Activated gamma-delta T cell (primary cell): Measurements from ENCODE around the gene C9orf85.
"Not testable (repeated sequence)": the region's sequence is repeated elsewhere in the genome, so short reads cannot be mapped to it uniquely, and the experiment has no call there.

Source experiments
- DNase-seq: peaks from one replicate; lab custom pipeline; 2025; lab: John Stamatoyannopoulos, UW
- total RNA-seq, 2 donors: gene quantifications; one replicate each; lab custom pipeline; 2026; lab: John Stamatoyannopoulos, UW

Gene C9orf85, protein sequence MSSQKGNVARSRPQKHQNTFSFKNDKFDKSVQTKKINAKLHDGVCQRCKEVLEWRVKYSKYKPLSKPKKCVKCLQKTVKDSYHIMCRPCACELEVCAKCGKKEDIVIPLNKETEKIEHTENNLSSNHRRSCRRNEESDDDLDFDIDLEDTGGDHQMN
- total RNA-seq, result 11.9 to 13.4 reads per million in 2 donors

DNA sequence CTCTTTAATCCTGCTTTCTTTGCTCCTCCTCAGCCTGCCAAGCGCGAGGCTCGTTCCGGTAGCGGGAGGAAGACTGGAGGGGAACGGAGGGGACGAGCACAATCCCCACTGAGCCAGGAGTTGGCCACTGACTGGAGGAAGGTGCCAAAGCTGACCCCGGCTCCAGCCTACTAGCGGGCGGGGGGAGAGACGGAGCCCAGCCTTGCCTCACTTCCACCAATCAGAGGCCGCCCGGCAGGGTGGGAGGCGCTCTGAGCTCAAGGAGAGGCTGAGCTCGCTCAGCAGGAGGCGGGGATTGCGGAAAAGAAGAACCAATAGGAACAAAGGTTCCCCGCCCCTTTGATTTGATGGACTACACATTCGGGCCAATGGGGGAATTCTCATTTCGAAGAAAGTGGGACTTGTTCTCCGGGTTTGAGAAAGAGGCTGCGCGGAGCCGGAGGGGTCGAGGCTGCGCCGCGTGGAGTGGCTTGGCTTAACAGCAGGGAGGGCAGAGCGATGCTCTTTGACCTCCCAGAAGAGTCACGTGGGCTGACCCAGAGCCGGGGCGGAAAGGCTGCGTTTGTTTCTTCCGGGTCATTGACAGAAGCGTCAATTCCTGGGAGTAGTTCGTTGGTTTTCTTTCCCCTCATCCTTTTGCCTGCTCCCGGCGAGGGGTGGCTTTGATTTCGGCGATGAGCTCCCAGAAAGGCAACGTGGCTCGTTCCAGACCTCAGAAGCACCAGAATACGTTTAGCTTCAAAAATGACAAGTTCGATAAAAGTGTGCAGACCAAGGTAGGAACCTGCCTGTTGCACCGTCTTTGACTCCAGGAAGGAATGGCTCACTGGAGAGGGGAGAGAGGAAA lies at the start of gene C9orf85, which contains the start of gene ABHD17B:
Gene C9orf85 (plus strand): TSS at position 579 of the 847 bp plus-strand sequence. CDS start 96 bp downstream, at position 675.
Gene ABHD17B (minus strand): TSS at position 133 of the 847 bp plus-strand sequence. CDS start 36,113 bp downstream, outside the sequence.
- peak; percentile 93 for DNase-seq

DNA sequence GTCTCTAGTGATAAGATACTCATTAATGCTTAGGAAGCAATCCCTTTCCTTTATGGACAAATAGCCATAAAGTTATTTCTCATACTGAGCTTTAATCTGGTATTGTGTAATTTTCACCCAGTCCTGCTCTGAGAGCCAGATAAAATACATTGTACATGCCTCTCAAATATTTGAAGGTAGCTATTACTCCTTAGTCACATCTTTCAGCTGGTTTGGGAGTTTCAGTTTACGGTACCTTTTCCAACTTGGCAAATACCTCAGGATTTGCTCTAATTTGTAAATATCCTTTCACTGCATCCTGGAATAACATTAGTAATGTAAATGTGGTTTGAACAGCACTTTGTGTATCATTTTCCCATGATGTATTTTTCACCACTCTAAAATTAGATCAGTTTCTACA lies 47.8 kb upstream of the C9orf85 start:
- no peak for DNase-seq

DNA sequence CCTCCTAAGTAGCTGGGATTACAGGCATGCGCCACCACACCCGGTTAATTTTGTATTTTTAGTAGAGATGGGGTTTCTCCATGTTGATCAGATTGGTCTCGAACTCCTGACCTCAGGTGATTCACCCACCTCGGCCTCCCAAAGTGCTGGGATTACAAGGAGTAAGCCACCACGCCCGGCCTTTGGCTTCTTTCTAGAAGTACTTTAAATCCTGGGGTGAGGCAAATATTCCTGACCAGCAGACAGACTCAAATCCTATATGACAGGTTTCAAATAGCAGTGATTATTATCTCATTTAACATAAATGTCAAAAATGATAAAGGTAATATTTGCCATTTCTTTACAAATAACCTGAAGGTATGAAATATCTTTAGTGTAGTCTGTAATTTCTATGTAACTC lies 36.1 kb upstream of the C9orf85 start:
- no peak for DNase-seq

DNA sequence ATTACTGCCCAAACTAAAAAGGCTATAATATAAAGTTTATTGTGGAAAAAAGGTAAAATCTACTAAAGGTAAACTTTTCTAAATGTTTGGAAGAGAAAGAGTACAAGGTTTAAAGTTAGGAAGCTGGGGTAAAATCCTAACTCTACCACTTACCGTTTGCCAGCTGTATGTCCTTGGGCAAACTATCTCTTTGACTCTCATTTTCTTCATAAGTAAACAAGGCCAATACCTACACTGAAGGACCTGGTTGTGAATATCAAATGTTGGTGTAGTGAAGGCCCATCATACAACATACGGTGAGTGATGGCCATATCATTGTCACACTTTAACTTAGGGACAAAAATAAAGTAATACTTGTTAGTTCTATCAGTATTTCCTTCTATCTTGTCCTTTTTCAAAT lies 35.3 kb upstream of the C9orf85 start:
- DNase-seq, result no peak

DNA sequence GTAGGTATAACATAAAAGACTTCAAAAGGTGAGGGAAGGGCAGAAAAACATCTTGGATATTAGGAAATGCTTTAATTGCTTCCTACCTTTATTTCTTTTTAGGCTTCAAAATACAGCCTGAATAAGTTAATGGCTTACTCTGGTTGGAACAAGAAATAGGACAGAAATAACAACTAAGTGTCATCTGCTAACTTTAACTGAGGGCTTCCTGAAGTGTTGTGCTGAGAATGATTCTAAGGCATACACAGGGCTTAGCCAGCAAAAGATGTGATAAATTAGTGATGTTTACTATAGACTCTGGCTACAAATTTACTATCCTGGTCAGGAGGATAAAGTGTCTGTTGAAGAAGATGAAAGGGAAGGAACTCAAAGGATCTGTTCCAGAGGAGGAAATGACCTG lies 34.6 kb upstream of the C9orf85 start:
- no peak for DNase-seq

DNA sequence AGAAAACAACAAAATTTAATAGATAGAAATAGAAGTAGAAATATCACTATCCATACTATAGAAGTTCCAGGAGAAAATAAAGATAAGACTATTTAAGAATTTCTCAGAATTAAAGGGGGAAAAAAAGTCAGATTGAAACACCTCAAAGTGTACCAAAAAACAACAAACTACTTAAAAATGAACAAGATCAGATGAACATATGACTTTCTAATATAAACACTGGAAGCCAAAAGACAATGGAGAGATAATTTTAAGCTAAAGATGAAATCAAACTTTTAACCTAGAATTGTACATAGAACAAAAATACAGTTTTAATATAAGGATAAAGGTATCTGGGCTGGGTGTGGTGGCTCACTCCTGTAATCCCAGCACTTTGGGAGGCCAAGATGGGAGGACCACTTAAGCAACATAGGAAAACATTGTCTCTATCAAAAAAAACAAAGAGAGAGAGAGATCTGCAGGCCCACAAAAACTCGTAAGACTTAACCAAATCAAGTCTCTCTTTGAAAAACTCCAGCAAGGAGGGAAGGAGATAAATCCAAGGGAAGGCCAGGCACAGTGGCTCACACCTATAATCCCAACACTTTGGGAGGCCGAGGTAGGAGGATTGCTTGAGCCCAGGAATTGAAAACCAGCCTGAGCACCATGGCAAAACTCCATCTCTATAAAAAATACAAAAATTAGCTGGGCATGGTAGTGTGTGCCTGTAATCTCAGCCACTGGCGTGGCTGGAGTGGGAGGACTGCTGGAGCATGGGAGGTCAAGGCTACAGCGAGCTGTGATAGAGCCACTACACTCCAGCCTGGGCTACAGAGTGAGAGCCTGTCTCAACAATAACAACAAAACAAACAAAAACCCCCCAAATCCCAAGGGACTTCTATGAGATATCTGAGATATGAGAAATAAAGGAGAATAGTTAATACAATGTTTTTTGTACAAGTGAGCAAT lies 32.8 kb upstream of the C9orf85 start:
- no peak for DNase-seq

DNA sequence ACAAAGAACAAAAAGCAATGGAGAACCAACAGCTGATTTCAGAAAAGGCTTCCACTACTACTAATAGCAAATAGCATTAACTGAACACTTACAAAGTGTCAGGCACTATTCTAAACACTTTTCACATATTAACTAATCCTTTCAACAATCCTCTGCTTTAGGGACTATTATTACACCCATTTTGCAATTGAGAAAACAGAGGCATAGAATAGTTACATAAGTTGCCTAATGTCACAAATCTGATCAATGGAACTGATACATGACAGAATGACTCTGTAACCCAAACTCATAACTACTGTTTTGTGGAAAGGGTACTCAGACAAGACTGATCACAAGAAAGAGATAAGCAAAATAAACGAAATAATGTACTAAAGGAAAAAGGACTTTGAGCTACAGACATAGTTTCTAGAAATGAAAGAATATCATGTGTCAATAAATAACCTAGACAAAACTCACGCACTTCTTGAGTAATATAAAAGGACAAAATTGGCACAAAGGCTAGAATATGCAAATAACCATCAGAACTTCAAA lies 31.7 kb upstream of the C9orf85 start:
- DNase-seq, result no peak

DNA sequence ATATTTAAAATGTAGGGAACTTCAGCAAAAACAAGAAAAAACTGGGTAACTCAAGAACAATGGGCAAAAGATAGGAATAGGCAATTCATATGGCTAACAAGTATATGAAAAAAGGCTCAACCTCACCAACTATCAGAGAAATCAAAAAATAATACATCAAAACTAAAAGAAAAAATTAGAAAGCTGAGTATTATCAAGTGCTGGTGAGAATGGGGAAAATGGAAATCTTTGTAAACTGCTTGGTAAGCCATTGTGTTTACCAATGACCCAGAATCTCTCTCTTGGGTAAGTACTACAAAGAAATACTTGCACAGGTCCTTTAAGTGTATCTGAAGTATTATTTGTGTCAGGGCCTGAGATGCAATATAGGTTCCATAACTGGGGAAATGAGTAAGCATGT lies 27.4 kb upstream of the C9orf85 start:
- DNase-seq, result no peak

DNA sequence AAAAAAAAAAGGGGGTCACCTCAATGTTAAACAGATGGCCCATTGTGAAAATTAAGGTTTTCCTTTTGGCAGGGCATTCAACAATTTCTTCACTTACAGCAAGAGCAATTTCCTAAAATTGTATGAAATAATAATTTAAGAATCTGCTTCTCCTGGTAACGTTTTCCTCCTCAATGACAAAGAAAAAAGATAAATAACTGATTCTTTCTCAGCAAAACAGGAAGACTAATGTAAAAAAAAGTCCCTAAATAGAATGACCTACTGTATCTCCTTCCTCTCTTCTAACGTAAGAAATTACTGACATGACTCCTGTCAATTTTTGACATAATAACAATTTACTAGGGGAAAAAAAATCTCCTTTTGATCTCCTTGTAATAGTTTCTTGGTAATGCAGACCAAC lies 26.0 kb upstream of the C9orf85 start:
- DNase-seq, result no peak

DNA sequence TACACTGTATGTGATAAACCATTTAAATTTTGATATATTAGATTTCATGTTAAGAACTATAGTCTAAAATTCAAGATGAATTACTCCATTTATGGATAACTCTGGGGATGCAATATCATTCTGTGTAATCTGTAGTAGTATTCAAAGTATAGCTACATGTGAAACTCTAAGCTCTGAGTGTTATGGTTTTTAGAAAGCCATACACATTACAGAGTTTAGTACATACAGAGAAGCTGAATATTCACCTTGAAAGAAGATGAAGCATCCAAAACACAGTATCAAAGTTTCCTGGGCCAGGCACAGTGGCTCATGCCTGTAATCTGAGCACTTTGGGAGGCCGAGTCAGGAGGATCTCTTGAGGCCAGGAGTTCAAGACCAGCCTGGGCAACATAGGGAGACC lies 25.4 kb upstream of the C9orf85 start:
- no peak for DNase-seq

DNA sequence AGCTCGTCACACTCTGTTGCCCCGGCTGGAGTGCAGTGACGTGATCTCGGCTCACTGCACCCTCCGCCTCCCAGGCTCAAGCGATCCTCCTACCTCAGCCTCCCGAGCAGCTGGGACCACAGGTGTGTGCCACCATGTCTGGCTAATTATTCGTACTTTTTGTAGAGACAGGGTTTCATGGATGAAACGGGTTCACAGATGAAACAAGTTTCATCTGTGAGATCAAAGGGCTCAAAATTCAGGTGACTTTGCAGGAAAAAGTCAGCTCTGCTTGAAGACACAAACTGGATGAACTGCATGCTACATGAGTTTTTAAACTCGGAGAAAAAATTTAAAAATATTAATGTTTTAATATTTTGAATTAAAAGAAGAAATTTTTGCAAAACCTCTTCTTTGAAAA lies 24.9 kb upstream of the C9orf85 start:
- DNase-seq, result no peak

DNA sequence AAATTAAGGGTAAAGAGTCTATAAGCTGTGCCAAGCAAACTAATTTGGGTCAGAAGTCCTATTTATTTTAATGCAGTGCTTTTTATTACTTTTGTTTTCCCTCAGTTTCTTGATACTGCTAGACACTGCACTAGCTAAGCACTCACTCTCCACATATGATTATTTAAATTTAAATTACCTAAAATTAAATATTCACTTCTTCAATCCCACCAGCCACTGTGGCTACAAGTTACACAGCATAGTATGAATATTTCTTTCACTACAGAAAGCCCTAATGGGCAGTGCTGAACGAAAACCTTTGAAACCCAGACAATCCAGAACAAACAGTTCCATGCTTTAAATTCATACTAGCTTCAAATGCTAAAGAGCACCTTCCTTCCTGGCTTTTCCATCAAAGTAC lies 24.1 kb upstream of the C9orf85 start:
- no peak for DNase-seq

DNA sequence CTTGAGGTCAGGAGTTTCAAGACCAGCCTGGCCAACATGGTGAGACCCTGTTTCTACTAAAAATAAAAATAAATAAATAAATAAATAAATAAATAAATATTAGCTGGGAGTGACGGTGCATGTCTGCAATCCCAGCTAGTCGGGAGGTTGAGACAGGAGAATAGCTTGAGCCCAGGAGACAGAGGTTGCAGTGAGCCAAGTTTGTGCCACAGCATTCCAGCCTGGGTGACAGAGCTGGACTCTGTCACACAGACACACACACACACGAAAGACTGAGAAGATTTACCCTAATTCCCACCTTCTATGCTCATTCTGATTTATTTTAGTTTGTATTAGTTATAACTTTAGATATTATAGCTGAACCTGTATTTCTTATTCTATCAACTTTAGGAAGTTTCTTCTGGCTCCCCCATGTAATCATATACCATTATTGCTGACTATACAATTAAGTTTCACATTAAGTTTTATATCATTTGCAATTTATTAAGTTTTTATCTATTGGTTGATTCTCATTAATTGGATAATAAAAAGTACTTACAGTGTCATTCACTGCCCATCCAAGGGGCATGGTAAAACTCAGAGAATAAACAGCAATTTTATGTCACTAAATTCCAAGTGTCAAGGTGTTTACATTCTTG lies 21.3 kb upstream of the C9orf85 start:
- no peak for DNase-seq

DNA sequence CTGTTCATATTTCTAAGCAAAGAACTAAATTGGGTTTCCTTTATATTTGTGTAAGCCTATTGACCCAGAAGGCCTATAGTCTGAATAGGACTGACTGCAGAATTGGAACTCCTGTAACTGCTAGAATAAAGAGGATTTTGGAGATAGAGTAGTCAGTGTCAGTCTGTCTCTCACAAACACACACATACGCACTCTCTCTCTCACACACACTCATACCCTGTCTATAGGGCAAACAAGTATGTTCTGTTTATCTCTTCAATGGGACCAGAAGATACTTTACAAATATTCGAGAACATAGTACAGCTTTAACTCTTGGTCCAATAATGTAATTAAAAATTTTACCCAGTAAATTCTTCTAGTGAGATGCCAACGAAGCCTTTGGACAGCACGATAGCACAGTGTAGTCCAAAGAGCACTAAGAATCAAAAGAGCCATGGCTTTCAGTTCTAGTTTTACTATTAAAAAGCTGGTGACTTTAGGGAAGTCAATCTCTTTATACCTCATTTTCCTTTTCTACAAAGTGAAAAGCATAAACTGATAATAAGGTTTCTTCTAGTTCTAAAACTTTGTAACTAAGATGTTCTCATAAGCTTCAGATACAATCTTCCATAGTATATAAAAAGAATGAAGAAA lies 19.8 kb upstream of the C9orf85 start:
- DNase-seq, result no peak

DNA sequence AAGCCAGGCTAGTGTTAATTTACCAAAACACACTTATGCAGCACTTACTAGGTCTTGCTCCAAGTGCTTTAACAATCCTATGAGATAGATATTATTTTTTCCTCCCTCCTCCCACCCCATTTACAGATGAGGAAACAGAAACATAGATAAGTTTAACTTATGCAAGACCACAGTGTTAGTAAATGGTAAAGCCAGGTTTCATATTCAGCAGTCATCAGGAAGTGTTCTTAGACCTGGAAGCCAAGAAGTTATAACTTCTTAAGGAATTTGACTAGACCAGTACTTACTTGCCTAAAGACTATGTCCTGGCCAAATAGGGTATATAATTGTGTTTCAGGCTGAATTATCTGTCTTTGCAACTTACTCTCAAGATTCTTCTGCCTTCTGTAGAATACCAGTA lies 16.3 kb upstream of the C9orf85 start:
- no peak for DNase-seq

DNA sequence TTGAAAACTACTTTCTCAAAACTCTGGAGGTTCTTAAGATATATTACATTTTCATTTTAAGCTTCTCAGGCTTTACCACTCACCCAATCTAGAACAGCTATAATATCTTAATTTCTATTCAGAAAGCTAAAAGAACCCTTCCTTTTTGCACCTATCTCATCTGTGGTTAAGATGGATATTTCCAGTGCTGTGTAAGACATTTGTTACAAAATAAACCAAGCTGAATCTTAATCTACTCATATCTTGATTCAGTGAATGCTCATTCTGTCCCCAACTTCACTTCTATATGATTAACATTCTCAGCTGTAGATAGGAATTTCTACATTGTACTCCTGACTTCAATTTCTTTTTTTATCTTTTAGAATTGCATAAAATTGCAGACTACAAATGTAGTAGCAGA lies 15.5 kb upstream of the C9orf85 start:
- no peak for DNase-seq

DNA sequence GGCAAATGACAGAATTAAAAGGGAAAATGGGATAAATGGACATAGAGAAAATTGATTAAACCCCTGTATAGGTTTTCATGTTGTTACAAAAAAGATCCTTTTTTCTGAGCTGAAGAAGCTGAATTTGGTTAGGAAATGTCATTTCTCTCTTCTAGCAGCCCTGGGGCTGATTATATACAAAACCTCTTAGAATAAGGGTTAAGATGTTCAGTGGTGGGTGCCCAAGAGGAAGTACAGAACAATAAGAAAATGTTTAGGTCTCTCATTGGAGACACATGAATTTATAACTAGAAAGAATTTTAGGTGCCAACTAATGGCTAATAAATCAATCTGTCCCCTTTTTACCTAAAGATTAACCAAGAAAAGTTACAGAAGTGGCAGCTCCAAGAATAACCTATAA lies 14.7 kb upstream of the C9orf85 start:
- DNase-seq, result no peak

DNA sequence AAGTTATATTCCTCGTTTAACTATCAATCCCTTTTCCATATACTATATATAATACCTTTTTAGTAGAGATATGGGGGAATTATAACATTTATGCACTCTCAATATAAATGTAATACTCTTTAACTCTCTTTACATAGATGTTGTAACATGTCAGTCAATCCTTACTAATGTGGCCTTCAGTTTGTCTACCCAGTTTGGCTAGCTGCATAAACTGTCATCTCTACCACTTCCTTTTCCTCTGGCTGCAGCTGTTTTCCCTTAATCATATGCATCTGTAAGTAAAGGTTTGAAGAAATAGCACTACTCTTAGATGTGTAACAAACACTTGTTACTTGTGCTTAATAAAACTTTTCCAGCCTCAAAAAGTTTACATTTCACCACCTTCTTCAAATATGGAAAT lies 13.9 kb upstream of the C9orf85 start:
- no peak for DNase-seq

DNA sequence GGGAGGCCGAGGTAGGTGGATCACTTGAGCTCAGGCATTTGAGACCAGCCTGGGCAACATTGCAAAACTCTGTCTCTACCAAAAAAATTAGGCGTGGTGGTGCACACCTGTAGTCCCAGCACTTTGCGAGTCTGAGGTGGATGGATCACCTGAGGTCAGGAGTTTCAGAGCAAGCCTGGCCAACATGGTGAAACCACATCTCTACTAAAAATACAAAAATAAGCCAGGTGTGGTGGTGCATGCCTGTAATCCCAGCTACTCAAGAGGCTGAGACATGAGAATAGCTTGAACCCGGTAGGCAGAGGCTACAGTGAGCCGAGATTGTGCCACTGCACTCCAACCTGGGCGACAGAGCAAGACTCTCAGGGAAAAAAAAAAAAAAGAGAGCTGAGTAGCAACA lies 12.7 kb upstream of the C9orf85 start:
- not testable (repeated sequence) for DNase-seq

DNA sequence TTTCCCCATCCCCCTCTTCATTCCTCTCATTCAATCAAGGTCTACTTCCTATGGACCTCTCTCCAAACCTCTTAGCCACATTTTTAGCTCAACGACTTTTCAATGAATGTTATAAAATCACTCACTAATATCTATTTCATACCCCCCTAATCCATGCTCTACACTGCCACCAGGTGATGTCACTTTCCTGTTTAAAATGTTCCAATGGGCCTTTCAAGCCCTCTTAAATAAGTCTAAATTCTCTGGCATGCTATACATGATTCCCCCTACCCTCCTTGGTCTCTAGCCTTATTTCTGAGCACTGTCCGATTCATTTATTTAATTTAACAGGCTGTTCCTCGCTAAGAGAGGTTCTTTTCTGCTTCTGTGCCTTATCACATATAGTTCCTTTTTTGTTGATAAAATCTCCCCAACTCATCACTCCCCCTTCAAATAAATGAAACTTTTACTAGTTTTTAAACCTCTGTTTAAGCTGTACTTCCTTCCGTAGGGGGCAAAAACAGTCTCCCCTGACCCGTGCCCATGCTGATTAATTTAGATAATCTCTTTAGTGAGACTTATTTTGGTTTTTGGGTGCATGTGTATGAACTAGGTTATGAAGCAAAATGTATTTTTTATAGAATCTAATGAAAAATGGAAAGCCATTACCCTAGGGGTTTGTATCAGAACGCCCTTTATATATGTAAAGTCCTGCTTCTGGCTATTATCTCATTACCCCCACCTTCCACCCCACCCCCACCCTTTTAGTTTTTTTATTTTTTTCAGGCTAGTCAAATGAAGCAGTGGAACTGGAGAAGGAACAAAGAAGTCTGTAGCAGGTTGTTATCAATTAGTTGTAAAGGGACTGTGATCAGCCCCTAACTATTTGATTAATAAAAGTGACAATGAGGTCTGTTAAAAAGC lies 9.5 kb upstream of the C9orf85 start:
- DNase-seq, result no peak
